IMR-90 (cell line): ENCODE data around the gene RBMS3. TPM values are rescaled to one million over a fixed set of nuclear protein-coding genes. Genes with fewer than 3 reads are reported as not detected.

Experiments used
- ATAC-seq: fragments of 200-7000 bp; cut with Tn5 transposase; 2 replicates; pipeline ENCODE4 v1.9.1; 2020; ENCODE audit warnings: low read depth, mild to moderate bottlenecking, moderate library complexity
- BruUV-seq: library from RNA; stranded (reverse); fragments of 400-500 nt; replicated peaks from 2 replicates; lab custom pipeline; 2021; lab: Mats Ljungman, UMichigan
- CTCF ChIA-PET: fragments of 300-600 bp; formaldehyde crosslinking; extraction: SDS; loops from one replicate; lab custom pipeline; 2021; ENCODE audit warnings: antibody characterized with exemption; lab: Yijun Ruan, JAX
- POLR2A ChIA-PET: fragments of 300-600 bp; sonication (Branson Sonifier 250); formaldehyde crosslinking; loops from one replicate; lab custom pipeline; 2022; ENCODE audit warnings: antibody characterized with exemption; ENCODE audit not compliant: unreplicated experiment; lab: Charles Lee
- DNase-seq: peaks from one replicate; pipeline ENCODE4 v3.0.0; 2013
- H2AFZ ChIP-seq: replicated peaks from 2 replicates; pipeline ENCODE3; 2013; ENCODE audit warnings: low read length, mild to moderate bottlenecking; ENCODE audit not compliant: poor library complexity
- H2AK5ac ChIP-seq: 2 replicates; pipeline ENCODE4 v1.6.1; 2013; ENCODE audit warnings: low read depth, low read length, inconsistent platforms
- H2AK9ac ChIP-seq: replicated peaks from 2 replicates; pipeline ENCODE3; 2013; ENCODE audit warnings: mild to moderate bottlenecking, low read depth, low read length, moderate library complexity; ENCODE audit not compliant: poor library complexity
- H2BK120ac ChIP-seq: 2 replicates; pipeline ENCODE4 v1.6.1; 2013; ENCODE audit warnings: low read depth, low read length, inconsistent platforms
- H2BK15ac ChIP-seq: 3 replicates; pipeline ENCODE4 v1.6.1; 2013; ENCODE audit warnings: low read depth, low read length, inconsistent platforms
- H2BK20ac ChIP-seq: 2 replicates; pipeline ENCODE4 v1.6.1; 2013; ENCODE audit warnings: low read depth, mild to moderate bottlenecking, inconsistent platforms, low read length, moderate library complexity
- H2BK5ac ChIP-seq: 2 replicates; pipeline ENCODE4 v1.6.1; 2013; ENCODE audit warnings: mild to moderate bottlenecking, low read depth, low read length, inconsistent platforms; ENCODE audit not compliant: poor library complexity, severe bottlenecking
- H3K14ac ChIP-seq: replicated peaks from 2 replicates; pipeline ENCODE4 v1.6.1; 2013; ENCODE audit warnings: low read depth, low read length, inconsistent platforms
- H3K18ac ChIP-seq: 2 replicates; pipeline ENCODE4 v1.6.1; 2013; ENCODE audit warnings: low read depth, low read length, control low read depth
- H3K23ac ChIP-seq: 2 replicates; pipeline ENCODE4 v1.6.1; 2013; ENCODE audit warnings: low read depth, low read length, inconsistent platforms
- H3K27ac ChIP-seq: 2 replicates; pipeline ENCODE4 v1.5.1; 2013; ENCODE audit warnings: mild to moderate bottlenecking, control low read depth, low read length; ENCODE audit not compliant: insufficient read depth
- H3K27me3 ChIP-seq: 2 replicates; pipeline ENCODE4 v1.6.1; 2013; ENCODE audit warnings: low read length; ENCODE audit not compliant: control insufficient read depth, insufficient read depth
- H3K36me3 ChIP-seq: 2 replicates; pipeline ENCODE4 v1.6.1; 2013; ENCODE audit warnings: low read length, mixed read lengths; ENCODE audit not compliant: control insufficient read depth, insufficient read depth
- H3K4ac ChIP-seq: 2 replicates; pipeline ENCODE4 v1.6.1; 2013; ENCODE audit warnings: low read depth, low read length, inconsistent platforms
- H3K4me1 ChIP-seq: 2 replicates; pipeline ENCODE4 v1.6.1; 2013; ENCODE audit warnings: low read length, mixed read lengths; ENCODE audit not compliant: control insufficient read depth, insufficient read depth
- H3K4me2 ChIP-seq: 2 replicates; pipeline ENCODE4 v1.6.1; 2013; ENCODE audit warnings: low read depth, mild to moderate bottlenecking, control low read depth, low read length, moderate library complexity
- H3K4me3 ChIP-seq: 2 replicates; pipeline ENCODE4 v1.5.1; 2013; ENCODE audit warnings: low read depth, mild to moderate bottlenecking, control low read depth, low read length, moderate library complexity; ENCODE audit not compliant: insufficient read depth
- H3K56ac ChIP-seq: 2 replicates; pipeline ENCODE4 v1.6.1; 2013; ENCODE audit warnings: low read length, inconsistent platforms; ENCODE audit not compliant: insufficient read depth; ENCODE audit errors: extremely low read depth
- H3K79me1 ChIP-seq, 2 experiments: 2 replicates each; pipeline ENCODE4 v1.6.1; 2013; ENCODE audit warnings: low read length in 2 of 2, inconsistent platforms in 1 of 2, low read depth in 1 of 2
- H3K9ac ChIP-seq: 2 replicates; pipeline ENCODE4 v1.6.1; 2013; ENCODE audit warnings: low read depth, low read length, control low read depth
- H3K9me1 ChIP-seq: 2 replicates; pipeline ENCODE4 v1.6.1; 2013; ENCODE audit warnings: low read length, inconsistent platforms; ENCODE audit not compliant: insufficient read depth
- H3K9me3 ChIP-seq: 2 replicates; pipeline ENCODE4 v1.6.1; 2013; ENCODE audit warnings: low read length; ENCODE audit not compliant: control insufficient read depth, insufficient read depth
- H4K20me1 ChIP-seq: 2 replicates; pipeline ENCODE4 v1.6.1; 2013; ENCODE audit warnings: low read length, inconsistent platforms; ENCODE audit not compliant: insufficient read depth
- H4K5ac ChIP-seq: 2 replicates; pipeline ENCODE4 v1.6.1; 2013; ENCODE audit warnings: mild to moderate bottlenecking, low read depth, low read length, control low read depth
- H4K8ac ChIP-seq, 2 experiments: 2 replicates each; pipeline ENCODE4 v1.6.1; 2013; ENCODE audit warnings: low read depth in 2 of 2, low read length in 2 of 2, control low read depth in 1 of 2, inconsistent platforms in 1 of 2
- H4K91ac ChIP-seq: 2 replicates; pipeline ENCODE4 v1.6.1; 2013; ENCODE audit warnings: low read depth, low read length, inconsistent platforms; ENCODE audit not compliant: insufficient read depth
- POLR2A ChIP-seq: IDR thresholded peaks from 2 replicates; pipeline ENCODE4 v1.6.1; 2012; ENCODE audit warnings: mild to moderate bottlenecking, low read depth, low read length
- RAD21 ChIP-seq: IDR thresholded peaks from 2 replicates; pipeline ENCODE4 v1.6.1; 2012; ENCODE audit warnings: low read length, improper control_type of control experiment
- SMC3 ChIP-seq: fragments of 150-350 bp; IDR thresholded peaks from 2 replicates; pipeline ENCODE4 v1.6.1; 2016; ENCODE audit warnings: low read depth, mild to moderate bottlenecking, antibody characterized with exemption, low read length, moderate library complexity
- WGBS, 2 experiments: methylation state at CpG; one replicate each; pipeline versions ENCODE4 v1.1.5 to v1.1.7; 2013; ENCODE audit warnings: missing lambda C conversion rate in 2 of 2; ENCODE audit not compliant: insufficient read length in 1 of 2; ENCODE audit errors: extremely low coverage in 2 of 2; 5-methylcytosine and 5-hydroxymethylcytosine counted together
- dilution Hi-C: fragments of 300-500 bp; cut with HindIII; formaldehyde crosslinking; loops from one replicate; pipeline ENCODE4 v1.14.3; 2018; ENCODE audit warnings: low sequenced_read_pairs; ENCODE audit not compliant: unreplicated experiment
- in situ Hi-C: fragments of 300-500 bp; cut with MboI; formaldehyde crosslinking; loops from 3 replicates; pipeline ENCODE4 v1.14.3; 2019; ENCODE audit warnings: low sequenced_read_pairs, inconsistent platforms, mixed read lengths
- intact Hi-C: fragments of 100-400 bp; cut with micrococcal nuclease; formaldehyde crosslinking; loops from 2 replicates; pipeline ENCODE4 v1.10.0; 2022
- polyA plus RNA-seq, 3 experiments: library from polyadenylated mRNA; depleted of rRNA; stranded (reverse); fragments of >200 nt; gene quantifications; 2 replicates each; pipeline ENCODE4 v1.2.3, GENCODE V29; 2012; ENCODE audit warnings: low replicate concordance in 1 of 3
- total RNA-seq: library from RNA; depleted of rRNA; stranded (reverse); fragments of >200 nt; gene quantifications from 2 replicates; pipeline ENCODE4 v1.2.3, GENCODE V29; 2012

RBMS3 gene
- total and polyA plus RNA-seq, 2 of the 4 experiments (the other 2 are of a cell fraction): 15.2 to 127 TPM

- H3K18ac ChIP-seq: peak overlapping the region; percentile 98
- peak overlapping the region; percentile 71; the same call in 2 of the 3 replicates for H2BK15ac ChIP-seq
- H3K27me3 ChIP-seq: no peaks in the 10 kb centered on the region
- H3K4ac ChIP-seq: peak overlapping the region; percentile 97
- peak overlapping the region; percentile 78 for H2AFZ ChIP-seq
- H2BK5ac ChIP-seq: peak overlapping the region; percentile 95
- CTCF ChIA-PET: interaction anchor here (0.6 to 1.5 kb wide), 9 partner anchors 46 to 564 kb away, joined by 3 to 9 read pairs (median 3); no protein-coding TSS in a partner anchor
- BruUV-seq: TSS peak; percentile 85
- peak overlapping the region; percentile 95 for H4K5ac ChIP-seq
- intact Hi-C loops (loop anchor here (1.0 to 10.0 kb wide), 14 partner anchors 53 to 916 kb away; no protein-coding TSS in a partner anchor), dilution Hi-C loops (no loop called here), in situ Hi-C loops (loop anchor here (10.0 kb wide), 2 partner anchors 367 to 483 kb away; no protein-coding TSS in a partner anchor)
- H2BK20ac ChIP-seq: peak overlapping the region; percentile 84
- peak overlapping the region; percentile 98 for H3K14ac ChIP-seq
- H3K4me1 ChIP-seq: peaks cover 9% of the 10 kb centered on the region
- TF ChIP-seq SMC3: no peak
- TF ChIP-seq RAD21: peak; percentile 7; the same call in 1 of the 2 replicates
- peak; percentile 11 for TF ChIP-seq POLR2A
- peak overlapping the region; percentile 94 for H3K56ac ChIP-seq
- peak overlapping the region; percentile 99 for H3K23ac ChIP-seq
- H2AK9ac ChIP-seq: peak overlapping the region; percentile 80
- peak overlapping the region; percentile 91 for H3K4me3 ChIP-seq
- peak overlapping the region; percentile 96 for H4K91ac ChIP-seq
- peak overlapping the region; percentile 95 for H3K27ac ChIP-seq
- DNase-seq (peak; percentile 59), ATAC-seq (peak; percentile 7; the same call in 1 of the 2 replicates)
- H3K9me1 ChIP-seq: peaks cover 6% of the 10 kb centered on the region; the same call in 1 of the 2 replicates
- H2BK120ac ChIP-seq: peak overlapping the region; percentile 89
- H3K9ac ChIP-seq: peak overlapping the region; percentile 99
- peak overlapping the region; percentile 94 for H3K4me2 ChIP-seq
- H3K79me1 ChIP-seq: peaks cover 12 to 40% of the 10 kb centered on the region in 2 experiments
- 0% methylated on average over 2 of the region's 18 CpGs; no CpG with 5 or more reads in 1 of the 2 experiments for WGBS, 2 experiments
- no peaks in the 10 kb centered on the region for H3K36me3 ChIP-seq
- POLR2A ChIA-PET: interaction anchor here (0.6 to 0.7 kb wide), 5 partner anchors 50 to 546 kb away, joined by 3 to 12 read pairs (median 3); no protein-coding TSS in a partner anchor
- no peaks in the 10 kb centered on the region for H4K20me1 ChIP-seq
- no peaks in the 10 kb centered on the region for H3K9me3 ChIP-seq
- H4K8ac ChIP-seq: peak overlapping the region; percentile 45 to 92
- peak overlapping the region; percentile 41 for H2AK5ac ChIP-seq
Observed at GRCh38 chr3:29281344-29282241, 722 bp downstream of the RBMS3 start.
